Mesodermal cell (in vitro differentiated cells): ENCODE results near the gene PPP1R9A.

Experiments used
- H3K27ac ChIP-seq: 2 replicates; pipeline ENCODE4 v1.7.0; 2013; ENCODE audit warnings: mild to moderate bottlenecking, low read depth, low read length, moderate library complexity; ENCODE audit not compliant: severe bottlenecking
- H3K36me3 ChIP-seq: 2 replicates; pipeline ENCODE4 v1.7.1; 2013; ENCODE audit warnings: mild to moderate bottlenecking, low read length, moderate library complexity; ENCODE audit not compliant: control insufficient read depth, insufficient read depth
- H3K4me1 ChIP-seq: one replicate; pipeline ENCODE4 v1.7.1; 2013; ENCODE audit warnings: mild to moderate bottlenecking, low read length; ENCODE audit not compliant: insufficient read depth, control insufficient read depth, poor library complexity, severe bottlenecking
- H3K4me3 ChIP-seq: 2 replicates; pipeline ENCODE4 v1.7.0; 2013; ENCODE audit warnings: low read length, control low read depth, mild to moderate bottlenecking; ENCODE audit not compliant: insufficient read depth, poor library complexity, severe bottlenecking; ENCODE audit errors: extremely low read depth
- H3K9me3 ChIP-seq: 2 replicates; pipeline ENCODE4 v1.7.1; 2013; ENCODE audit warnings: mild to moderate bottlenecking, low read length, moderate library complexity; ENCODE audit not compliant: control insufficient read depth
- WGBS, 2 experiments: methylation state at CpG; one replicate each; pipeline ENCODE4 v1.1.5; 2013; ENCODE audit warnings: missing lambda C conversion rate in 2 of 2; ENCODE audit not compliant: insufficient coverage in 2 of 2; 5-methylcytosine and 5-hydroxymethylcytosine counted together

Gene PPP1R9A

GRCh38 chr7:95141755-95142154 is 234.4 kb downstream of the PPP1R9A start:
- Histone ChIP-seq H3K27ac (no peak overlapping the region), H3K9me3 (no peaks in the 10 kb centered on the region), H3K4me3 (no peak overlapping the region), H3K36me3 (no peaks in the 10 kb centered on the region), H3K4me1 (no peaks in the 10 kb centered on the region)
- WGBS, 2 experiments = no CpG with 5 or more reads among the region's 2 CpGs

GRCh38 chr7:95144256-95144655 is 236.9 kb downstream of the PPP1R9A start:
- Histone ChIP-seq H3K36me3 (no peaks in the 10 kb centered on the region), H3K27ac (no peak overlapping the region), H3K4me1 (no peaks in the 10 kb centered on the region), H3K4me3 (no peak overlapping the region), H3K9me3 (no peaks in the 10 kb centered on the region)
- WGBS, 2 experiments = no CpG with 5 or more reads among the region's 4 CpGs

DNA sequence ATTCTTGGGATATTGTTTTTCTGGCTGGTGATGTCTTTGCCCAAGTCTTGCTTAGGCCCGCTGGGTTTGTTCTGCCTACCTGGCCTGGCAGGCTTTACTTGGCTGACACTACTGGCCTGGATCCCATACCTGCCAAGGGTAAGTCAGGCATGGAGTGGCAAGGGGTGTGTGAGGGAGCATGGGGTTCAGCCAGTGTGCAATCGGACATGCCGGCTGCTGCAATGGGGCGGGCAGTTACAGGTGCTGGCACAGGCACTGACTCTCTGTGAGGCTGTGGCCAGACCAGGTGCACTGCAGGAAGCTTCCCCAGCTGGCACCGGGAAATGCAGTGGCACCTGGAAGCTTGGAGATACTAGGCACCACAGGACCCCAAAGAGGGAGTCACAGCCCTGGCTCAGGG is 248.6 kb downstream of the PPP1R9A start:
- Histone ChIP-seq H3K4me1 (no peaks in the 10 kb centered on the region), H3K4me3 (no peak overlapping the region), H3K9me3 (no peaks in the 10 kb centered on the region), H3K27ac (no peak overlapping the region), H3K36me3 (no peaks in the 10 kb centered on the region)
- 92 to 96% methylated on average over 5 of the region's 5 CpGs for WGBS, 2 experiments

GRCh38 chr7:95157381-95157780 is 250.0 kb downstream of the PPP1R9A start:
- Histone ChIP-seq H3K27ac (no peak overlapping the region), H3K36me3 (no peaks in the 10 kb centered on the region), H3K4me3 (no peak overlapping the region), H3K4me1 (no peaks in the 10 kb centered on the region), H3K9me3 (no peaks in the 10 kb centered on the region)
- 95 to 100% methylated on average over 2 to 3 of the region's 8 CpGs for WGBS, 2 experiments

DNA sequence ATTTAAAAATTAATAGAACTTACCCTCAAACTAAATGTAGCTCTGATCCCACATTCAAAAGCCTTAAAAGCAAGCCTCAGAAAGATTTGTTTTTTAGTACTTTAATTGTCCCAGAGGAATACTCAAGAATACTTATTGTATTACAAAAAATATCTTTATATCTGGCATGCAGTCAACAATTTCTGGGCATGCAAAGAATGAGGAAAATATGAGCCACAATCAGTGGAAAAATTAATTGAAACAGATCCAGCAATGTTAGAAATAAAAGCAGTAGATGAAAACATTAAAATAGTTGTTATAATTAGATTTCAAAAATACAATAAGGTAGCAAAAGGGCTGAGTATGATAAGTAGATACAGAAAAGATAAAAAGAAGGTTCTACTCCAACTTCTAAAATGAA is 262.3 kb downstream of the PPP1R9A start:
- Histone ChIP-seq H3K36me3 (no peaks in the 10 kb centered on the region), H3K4me3 (no peak overlapping the region), H3K4me1 (no peaks in the 10 kb centered on the region), H3K27ac (no peak overlapping the region), H3K9me3 (no peaks in the 10 kb centered on the region)

DNA sequence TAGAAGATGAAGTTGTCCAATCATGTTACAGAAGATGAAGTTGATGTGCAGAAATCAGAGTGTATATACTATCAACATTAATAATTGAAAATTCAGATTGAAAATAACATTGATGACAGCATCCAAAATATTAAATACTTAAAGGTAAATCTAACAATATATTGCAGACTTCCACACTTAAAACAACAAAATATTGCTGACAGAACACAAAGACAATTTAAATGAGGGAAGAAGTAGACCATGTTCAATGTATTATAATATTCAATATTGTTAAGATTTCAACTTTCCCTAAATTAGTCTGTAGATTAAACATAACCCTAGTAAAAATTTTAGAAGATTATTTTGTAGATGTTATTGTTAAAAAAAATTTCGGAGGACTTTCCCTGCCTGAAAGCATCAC is 265.0 kb downstream of the PPP1R9A start:
- Histone ChIP-seq H3K4me1 (no peaks in the 10 kb centered on the region), H3K27ac (no peak overlapping the region), H3K9me3 (no peaks in the 10 kb centered on the region), H3K36me3 (no peaks in the 10 kb centered on the region), H3K4me3 (no peak overlapping the region)
- WGBS, 2 experiments = no CpG with 5 or more reads among the region's 1 CpG

DNA sequence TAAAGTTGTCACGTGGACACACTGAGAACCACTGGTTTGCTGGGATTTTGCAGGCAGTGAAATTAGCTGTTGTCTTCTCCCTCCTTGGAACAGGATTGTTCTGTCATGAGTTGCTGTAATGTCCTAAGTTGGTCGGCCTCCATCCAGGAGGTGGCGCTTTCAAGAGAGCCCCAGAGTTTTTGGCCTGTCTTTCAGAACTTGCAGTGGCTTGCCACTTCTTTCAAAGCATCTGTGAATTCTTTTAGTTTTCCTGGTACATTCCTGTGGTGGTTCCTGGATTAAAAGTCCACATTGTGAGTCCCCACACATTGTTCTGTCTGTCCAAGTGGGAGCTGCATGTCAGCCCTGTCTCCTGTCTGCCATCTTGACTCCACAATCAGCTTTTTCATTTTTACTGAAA is 283.1 kb downstream of the PPP1R9A start:
- no peak overlapping the region for H3K27ac ChIP-seq
- no peak overlapping the region for H3K4me3 ChIP-seq
- H3K4me1 ChIP-seq = no peaks in the 10 kb centered on the region
- WGBS, 2 experiments = 84 to 92% methylated on average over 3 of the region's 3 CpGs
- H3K36me3 ChIP-seq = no peaks in the 10 kb centered on the region
- H3K9me3 ChIP-seq = no peaks in the 10 kb centered on the region

GRCh38 chr7:95191795-95192194 is 284.4 kb downstream of the PPP1R9A start:
- Histone ChIP-seq H3K9me3 (no peaks in the 10 kb centered on the region), H3K4me1 (no peaks in the 10 kb centered on the region), H3K36me3 (no peaks in the 10 kb centered on the region), H3K4me3 (no peak overlapping the region), H3K27ac (no peak overlapping the region)

DNA sequence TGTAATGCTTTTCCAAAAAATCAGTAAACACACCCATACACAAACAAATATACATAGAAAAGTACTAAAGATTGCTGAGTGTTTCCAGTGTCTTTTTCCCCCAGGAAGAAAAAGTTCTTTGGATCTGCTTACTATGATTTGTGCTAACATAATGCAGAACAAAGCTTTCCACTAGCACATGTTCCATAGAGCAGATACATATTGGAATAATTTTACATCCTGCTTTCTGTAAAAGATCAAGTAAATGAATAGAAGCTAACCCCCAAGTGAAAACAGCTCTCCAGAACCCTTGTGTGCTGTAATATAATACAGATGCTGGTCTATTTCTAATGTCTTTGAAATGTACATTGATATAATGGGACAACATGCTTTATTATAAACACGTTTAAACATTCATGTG is 291.5 kb downstream of the PPP1R9A start:
- Histone ChIP-seq H3K36me3 (no peaks in the 10 kb centered on the region), H3K9me3 (no peaks in the 10 kb centered on the region), H3K27ac (no peak overlapping the region), H3K4me1 (no peaks in the 10 kb centered on the region), H3K4me3 (no peak overlapping the region)
- WGBS, 2 experiments = no CpG with 5 or more reads among the region's 1 CpG

DNA sequence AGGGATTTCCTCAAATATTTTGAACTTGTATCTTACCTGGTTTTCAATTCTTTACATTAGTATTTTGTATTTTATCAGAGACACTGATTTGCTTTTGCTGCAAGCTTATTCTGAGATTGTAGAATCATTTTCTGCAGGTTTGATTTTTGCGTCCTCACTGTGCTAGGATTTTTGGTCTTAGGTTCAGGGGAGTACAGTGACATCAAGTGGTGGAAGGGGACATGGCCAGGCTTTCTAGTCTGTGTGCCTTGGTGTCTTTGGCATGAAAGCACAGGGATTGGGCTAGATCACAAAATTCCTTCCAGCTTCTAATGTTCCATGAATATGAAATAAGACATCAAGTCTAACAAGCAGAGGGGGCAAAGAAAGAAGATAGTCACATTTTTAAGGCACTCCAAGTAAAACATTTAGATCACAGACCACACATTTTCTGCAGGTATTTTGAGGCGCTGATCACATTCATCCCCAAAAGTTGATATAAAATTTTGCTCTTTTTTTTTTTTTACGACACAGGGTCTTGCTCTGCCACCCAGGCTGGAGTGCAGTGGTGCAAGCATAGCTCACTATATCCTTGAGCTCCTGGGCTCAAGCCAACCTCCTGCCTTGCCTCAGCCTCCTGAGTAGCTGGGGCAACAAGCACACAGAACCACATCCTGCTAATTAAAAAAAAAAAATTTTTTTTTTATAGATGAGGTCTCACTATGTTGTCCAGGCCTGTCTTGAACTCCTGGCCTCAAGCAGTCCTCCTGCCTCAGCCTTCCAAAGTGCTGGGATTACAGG is 292.6 kb downstream of the PPP1R9A start:
- H3K36me3 ChIP-seq = no peaks in the 10 kb centered on the region
- H3K27ac ChIP-seq = no peak overlapping the region
- no peaks in the 10 kb centered on the region for H3K9me3 ChIP-seq
- 70 to 88% methylated on average over 2 of the region's 3 CpGs for WGBS, 2 experiments
- H3K4me3 ChIP-seq = no peak overlapping the region
- H3K4me1 ChIP-seq = no peaks in the 10 kb centered on the region

DNA sequence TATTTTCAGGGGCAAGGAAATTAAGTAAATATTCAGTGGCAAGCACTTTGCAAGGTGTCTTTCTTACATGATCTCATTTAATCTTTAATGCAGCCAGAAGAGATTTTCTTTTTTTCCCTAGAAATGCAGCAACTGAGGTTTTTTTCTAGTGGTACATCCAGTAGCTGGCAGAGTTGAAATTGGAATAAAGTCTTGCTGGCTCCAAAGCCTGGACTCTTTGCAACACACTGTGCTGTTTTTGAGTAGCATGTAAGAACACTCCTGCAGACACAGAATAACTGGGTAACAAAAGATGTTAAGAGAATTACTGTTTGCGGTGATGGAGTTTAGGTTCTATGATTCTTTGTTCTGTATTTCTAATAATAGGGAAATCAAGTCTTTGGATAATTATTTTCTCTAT is 293.3 kb downstream of the PPP1R9A start:
- Histone ChIP-seq H3K27ac (no peak overlapping the region), H3K9me3 (no peaks in the 10 kb centered on the region), H3K4me1 (no peaks in the 10 kb centered on the region), H3K36me3 (no peaks in the 10 kb centered on the region), H3K4me3 (no peak overlapping the region)
- WGBS, 2 experiments = no CpG with 5 or more reads among the region's 1 CpG
